Liver (tissue), 3 donors: ENCODE measurements around the gene FAM107A.

Source experiments
- ATF3 ChIP-seq: IDR thresholded peaks from 2 replicates; pipeline ENCODE4 v1.6.1; 2016; ENCODE audit warnings: antibody characterized with exemption
- EGR1 ChIP-seq, 2 donors: IDR thresholded peaks; 2 replicates each; pipeline ENCODE4 v1.6.1; 2016 to 2018; ENCODE audit warnings: antibody characterized with exemption in 2 of 2, low read depth in 2 of 2
- GABPA ChIP-seq, 2 donors: IDR thresholded peaks in 1 of 2; conservative IDR thresholded peaks in 1 of 2; 2 replicates each; pipeline ENCODE4 v1.6.1; 2016; ENCODE audit warnings: antibody characterized with exemption in 2 of 2, mild to moderate bottlenecking in 1 of 2, moderate library complexity in 1 of 2
- JUND ChIP-seq, 2 donors: IDR thresholded peaks; 2 replicates each; pipeline ENCODE4 v1.6.1; 2016; ENCODE audit warnings: antibody characterized with exemption in 2 of 2
- REST ChIP-seq: IDR thresholded peaks from 2 replicates; pipeline ENCODE4 v1.6.1; 2016; ENCODE audit warnings: antibody characterized with exemption, mild to moderate bottlenecking
- SP1 ChIP-seq: IDR thresholded peaks from 2 replicates; pipeline ENCODE4 v1.6.1; 2018; ENCODE audit warnings: antibody characterized with exemption, mild to moderate bottlenecking
- TAF1 ChIP-seq: conservative IDR thresholded peaks from 2 replicates; pipeline ENCODE4 v1.6.1; 2016; ENCODE audit warnings: antibody characterized with exemption, mild to moderate bottlenecking
- YY1 ChIP-seq: IDR thresholded peaks from 2 replicates; pipeline ENCODE4 v1.6.1; 2016; ENCODE audit warnings: antibody characterized with exemption, mild to moderate bottlenecking
- ZBTB33 ChIP-seq: IDR thresholded peaks from 2 replicates; pipeline ENCODE4 v1.6.1; 2016; ENCODE audit warnings: antibody characterized with exemption
- TF ChIP-seq, protein P1 (sequence below): fragments of 150-350 bp; IDR thresholded peaks from 2 replicates; pipeline ENCODE4 v1.5.1; 2017; ENCODE audit warnings: improper control_type of control experiment, low read depth, low read length; ENCODE audit not compliant: missing input control
- TF ChIP-seq, protein P2 (sequence below): IDR thresholded peaks from 2 replicates; pipeline ENCODE4 v1.6.1; 2016; ENCODE audit warnings: antibody characterized with exemption
- donor health status: healthy.
- donor health status: healthy.

DNA sequence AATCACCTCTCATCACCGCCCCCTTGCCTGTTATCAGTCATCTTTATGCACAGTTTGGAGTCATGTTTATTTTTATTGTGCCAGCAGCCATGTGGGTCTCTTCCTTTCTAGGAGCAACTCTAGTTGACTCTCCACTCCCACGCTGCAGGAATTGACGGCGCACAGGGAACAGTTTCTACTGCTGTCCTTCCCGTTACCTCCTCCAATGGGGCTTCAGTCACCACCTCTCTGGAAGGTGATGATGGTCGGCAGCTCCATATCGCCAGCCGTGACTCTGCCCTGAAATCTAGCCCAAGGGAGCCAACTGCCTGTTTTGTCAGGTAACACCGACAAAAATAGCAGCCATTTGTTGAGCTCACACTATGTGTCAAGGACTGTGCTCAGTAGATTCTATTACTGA is 35.6 kb upstream of the FAM107A start:
- TF ChIP-seq ATF3, result no peak
- TF ChIP-seq, protein P1, sequence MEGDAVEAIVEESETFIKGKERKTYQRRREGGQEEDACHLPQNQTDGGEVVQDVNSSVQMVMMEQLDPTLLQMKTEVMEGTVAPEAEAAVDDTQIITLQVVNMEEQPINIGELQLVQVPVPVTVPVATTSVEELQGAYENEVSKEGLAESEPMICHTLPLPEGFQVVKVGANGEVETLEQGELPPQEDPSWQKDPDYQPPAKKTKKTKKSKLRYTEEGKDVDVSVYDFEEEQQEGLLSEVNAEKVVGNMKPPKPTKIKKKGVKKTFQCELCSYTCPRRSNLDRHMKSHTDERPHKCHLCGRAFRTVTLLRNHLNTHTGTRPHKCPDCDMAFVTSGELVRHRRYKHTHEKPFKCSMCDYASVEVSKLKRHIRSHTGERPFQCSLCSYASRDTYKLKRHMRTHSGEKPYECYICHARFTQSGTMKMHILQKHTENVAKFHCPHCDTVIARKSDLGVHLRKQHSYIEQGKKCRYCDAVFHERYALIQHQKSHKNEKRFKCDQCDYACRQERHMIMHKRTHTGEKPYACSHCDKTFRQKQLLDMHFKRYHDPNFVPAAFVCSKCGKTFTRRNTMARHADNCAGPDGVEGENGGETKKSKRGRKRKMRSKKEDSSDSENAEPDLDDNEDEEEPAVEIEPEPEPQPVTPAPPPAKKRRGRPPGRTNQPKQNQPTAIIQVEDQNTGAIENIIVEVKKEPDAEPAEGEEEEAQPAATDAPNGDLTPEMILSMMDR, result no peak
- TF ChIP-seq, protein P2, sequence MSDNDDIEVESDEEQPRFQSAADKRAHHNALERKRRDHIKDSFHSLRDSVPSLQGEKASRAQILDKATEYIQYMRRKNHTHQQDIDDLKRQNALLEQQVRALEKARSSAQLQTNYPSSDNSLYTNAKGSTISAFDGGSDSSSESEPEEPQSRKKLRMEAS, result no peak
- TF ChIP-seq JUND (IDR thresholded peaks at IDR 0.05), result no peak
- TF ChIP-seq YY1, result no peak
- TF ChIP-seq EGR1 (IDR thresholded peaks at IDR 0.05; ENCODE audit: low read depth in 2 of 2), result no peak
- no peak for TF ChIP-seq SP1
- TF ChIP-seq REST, result no peak
- no peak for TF ChIP-seq ZBTB33
- TF ChIP-seq GABPA (IDR thresholded peaks at IDR 0.05 in 1 of 2, conservative IDR thresholded peaks at IDR 0.05 in 1 of 2), result no peak
- no peak for TF ChIP-seq TAF1
